GM23338 (cell line): ENCODE data around the gene SLC22A4.

ENCODE experiments used
- CTCF ChIP-seq, 2 experiments: fragments of 200-600 bp in 1 of 2; sonication (generic) in 1 of 2; conservative IDR thresholded peaks; 2 replicates each; pipeline versions ENCODE4 v1.5.1 to v1.6.1; 2016 to 2017; ENCODE audit warnings: antibody characterized with exemption in 2 of 2, low read depth in 2 of 2, mild to moderate bottlenecking in 2 of 2, moderate library complexity in 1 of 2
- EZH2 ChIP-seq: fragments of 200-600 bp; sonication (generic); IDR thresholded peaks from one replicate; pipeline ENCODE4 v1.8.0; 2017; ENCODE audit warnings: antibody characterized with exemption, mild to moderate bottlenecking, low read depth; ENCODE audit not compliant: unreplicated experiment
- EZH2phosphoT487 ChIP-seq: fragments of 200-600 bp; sonication (generic); IDR thresholded peaks from one replicate; pipeline ENCODE4 v1.8.1; 2018; ENCODE audit warnings: antibody characterized with exemption; ENCODE audit not compliant: unreplicated experiment
- JUNB ChIP-seq: IDR thresholded peaks from one replicate; pipeline ENCODE4 v1.6.1; 2016; ENCODE audit warnings: antibody characterized with exemption; ENCODE audit not compliant: unreplicated experiment
- NANOG ChIP-seq: IDR thresholded peaks from 2 replicates; pipeline ENCODE4 v1.6.1; 2016; ENCODE audit warnings: antibody characterized with exemption, borderline replicate concordance
- POLR2AphosphoS5 ChIP-seq: IDR thresholded peaks from 2 replicates; pipeline ENCODE4 v1.6.1; 2016; ENCODE audit warnings: antibody characterized with exemption, low read depth
- STAT1 ChIP-seq: IDR thresholded peaks from one replicate; pipeline ENCODE4 v1.6.1; 2016; ENCODE audit warnings: antibody characterized with exemption; ENCODE audit not compliant: unreplicated experiment

GRCh38 chr5:132354381-132355139 lies 60.4 kb downstream of the SLC22A4 start:
- no peak for TF ChIP-seq JUNB
- TF ChIP-seq CTCF (conservative IDR thresholded peaks at IDR 0.05; ENCODE audit: low read depth in 2 of 2): no peak
- no peak for TF ChIP-seq POLR2AphosphoS5
- TF ChIP-seq EZH2: no peak
- TF ChIP-seq NANOG: no peak
- no peak for TF ChIP-seq STAT1
- no peak for TF ChIP-seq EZH2phosphoT487
